ENCODE data around the gene PXDN.

GRCh38 chr2:1636791-1637415, 107.4 kb downstream of the PXDN start:
- TF ChIP-seq CTCF (conservative IDR thresholded peaks at IDR 0.05) = no peak
- TF ChIP-seq ZFX (IDR thresholded peaks at IDR 0.05) = no peak

All from C4-2B (cell line).